ENCODE data around the gene COL4A2.

GRCh38 chr13:110458594-110459365, 151.7 kb downstream of the COL4A2 start:
- no peak for TF ChIP-seq CTCF (IDR thresholded peaks at IDR 0.05)
- no peak for TF ChIP-seq POLR2A (IDR thresholded peaks at IDR 0.05)
